ENCODE results near the gene SHLD2. TPM values are rescaled to one million over a fixed set of nuclear protein-coding genes. Genes with fewer than 3 reads are reported as not detected.
"Not testable (repeated sequence)": the region's sequence is repeated elsewhere in the genome, so short reads cannot be mapped to it uniquely, and the experiment has no call there.

SHLD2 gene
- total RNA-seq, 2 experiments from 2014 or later = 44.9 to 46.2 TPM

GRCh38 chr10:87083576-87084290 is 11.3 kb upstream of the SHLD2 start:
- CTCF ChIA-PET = not testable (repeated sequence)
- POLR2A ChIA-PET = interaction anchor here (2.4 kb wide), 1 partner anchor 9 kb away, joined by 11 read pairs; no protein-coding TSS in a partner anchor

GRCh38 chr10:87084291-87084782 is 10.7 kb upstream of the SHLD2 start:
- CTCF ChIA-PET = not testable (repeated sequence)
- POLR2A ChIA-PET = interaction anchor here (2.4 kb wide), 1 partner anchor 9 kb away, joined by 11 read pairs; no protein-coding TSS in a partner anchor

- ChIA-PET POLR2A (interaction anchor here (0.7 to 2.4 kb wide), 2 partner anchors 8 to 24 kb away, joined by 5 to 11 read pairs; no protein-coding TSS in a partner anchor), CTCF (interaction anchor here (0.5 to 0.9 kb wide), 3 partner anchors 24 to 138 kb away, joined by 3 to 4 read pairs (median 4); no protein-coding TSS in a partner anchor)
These were observed 9.5 kb upstream of the SHLD2 start for GRCh38 chr10:87085537-87085936.

GRCh38 chr10:87089746-87090145 is 5.3 kb upstream of the SHLD2 start:
- ChIA-PET CTCF (no interaction called here), POLR2A (no interaction called here)

GRCh38 chr10:87090779-87091178 is 4.2 kb upstream of the SHLD2 start:
- POLR2A ChIA-PET = no interaction called here
- CTCF ChIA-PET = no interaction called here

GRCh38 chr10:87092376-87092860 is 2.6 kb upstream of the SHLD2 start:
- ChIA-PET CTCF (no interaction called here), POLR2A (interaction anchor here (1.4 kb wide), 2 partner anchors 7 to 121 kb away, joined by 5 to 11 read pairs; no protein-coding TSS in a partner anchor)

GRCh38 chr10:87092861-87093631 is 2.0 kb upstream of the SHLD2 start:
- CTCF ChIA-PET = no interaction called here
- POLR2A ChIA-PET = interaction anchor here (1.4 kb wide), 2 partner anchors 8 to 122 kb away, joined by 5 to 11 read pairs; no protein-coding TSS in a partner anchor

- POLR2A ChIA-PET = interaction anchor here (1.4 kb wide), 2 partner anchors 9 to 123 kb away, joined by 5 to 11 read pairs; no protein-coding TSS in a partner anchor
- CTCF ChIA-PET = no interaction called here
These were observed 1.2 kb upstream of the SHLD2 start for GRCh38 chr10:87093632-87094372.

GRCh38 chr10:87095236-87095945 is 385 bp downstream of the SHLD2 start:
- ChIA-PET CTCF (no interaction called here), POLR2A (interaction anchor here (0.7 kb wide), 1 partner anchor 23 kb away, joined by 3 read pairs; no protein-coding TSS in a partner anchor)

GRCh38 chr10:87101996-87102395 is 7.0 kb downstream of the SHLD2 start:
- POLR2A ChIA-PET = no interaction called here
- CTCF ChIA-PET = no interaction called here

GRCh38 chr10:87104727-87105126 is 9.7 kb downstream of the SHLD2 start:
- CTCF ChIA-PET = not testable (repeated sequence)
- POLR2A ChIA-PET = interaction anchor here (0.6 kb wide), 1 partner anchor 600 kb away, joined by 6 read pairs; no protein-coding TSS in a partner anchor

- ChIA-PET CTCF (no interaction called here), POLR2A (no interaction called here)
These were observed 10.6 kb downstream of the SHLD2 start for GRCh38 chr10:87105446-87106124.

- POLR2A ChIA-PET, CTCF ChIA-PET: not testable (repeated sequence)
These were observed 23.1 kb downstream of the SHLD2 start for GRCh38 chr10:87118122-87118521.

GRCh38 chr10:87119029-87119428 is 24.0 kb downstream of the SHLD2 start:
- POLR2A ChIA-PET, CTCF ChIA-PET: not testable (repeated sequence)

GRCh38 chr10:87123351-87123750 is 28.3 kb downstream of the SHLD2 start:
- CTCF ChIA-PET, POLR2A ChIA-PET: not testable (repeated sequence)

- CTCF ChIA-PET, POLR2A ChIA-PET: not testable (repeated sequence)
These were observed 32.0 kb downstream of the SHLD2 start for GRCh38 chr10:87127048-87127447.

GRCh38 chr10:87127607-87128156 is 32.7 kb downstream of the SHLD2 start:
- CTCF ChIA-PET, POLR2A ChIA-PET: not testable (repeated sequence)

- CTCF ChIA-PET, POLR2A ChIA-PET: not testable (repeated sequence)
These were observed 37.2 kb downstream of the SHLD2 start for GRCh38 chr10:87132176-87132575.

All from activated CD8-positive, alpha-beta memory T cell treated with anti-CD3 and anti-CD28 coated beads for 36 hours (primary cell).